ENCODE measurements around the gene APBB1IP.

GRCh38 chr10:26528048-26528447 lies 89.9 kb downstream of the APBB1IP start:
- TF ChIP-seq CTCF (IDR thresholded peaks at IDR 0.05), result no peak
- no peak for TF ChIP-seq POLR2A (IDR thresholded peaks at IDR 0.05)
